Measurements from ENCODE around the gene ZP1.

ZP1 gene

GRCh38 chr11:60847281-60847680, 20.1 kb upstream of the ZP1 start:
- TF ChIP-seq SUZ12 (IDR thresholded peaks at IDR 0.05; ENCODE audit: extremely low read depth, insufficient read depth, insufficient read length): no peak
- no peak for TF ChIP-seq YY1 (IDR thresholded peaks at IDR 0.05; ENCODE audit: insufficient read depth, insufficient read length)
- TF ChIP-seq ZNF274 (IDR thresholded peaks at IDR 0.05; ENCODE audit: low read depth, low read length): no peak
- H3K9me3 ChIP-seq (ENCODE audit: insufficient read depth, low read length): no peaks in the 10 kb centered on the region
- H3K4me3 ChIP-seq (ENCODE audit: insufficient read length, low read depth): no peak overlapping the region
- peaks cover 11% of the 10 kb centered on the region for H3K4me1 ChIP-seq (ENCODE audit: insufficient read depth, insufficient read length)
- peaks cover 88% of the 10 kb centered on the region for H3K36me3 ChIP-seq (ENCODE audit: insufficient read depth, insufficient read length, low read length)
- H3K27me3 ChIP-seq (ENCODE audit: insufficient read depth, insufficient read length): no peaks in the 10 kb centered on the region
- DNase-seq (ENCODE audit: low read depth, low spot score): no peak
- no peak overlapping the region for H3K9ac ChIP-seq (ENCODE audit: insufficient read length, low read depth)

- Histone ChIP-seq H3K4me3 (ENCODE audit: insufficient read length, low read depth) (no peak overlapping the region), H3K36me3 (ENCODE audit: insufficient read depth, insufficient read length, low read length) (peaks cover 94% of the 10 kb centered on the region), H3K27me3 (ENCODE audit: insufficient read depth, insufficient read length) (no peaks in the 10 kb centered on the region), H3K9ac (ENCODE audit: insufficient read length, low read depth) (no peak overlapping the region), H3K9me3 (ENCODE audit: insufficient read depth, low read length) (no peaks in the 10 kb centered on the region), H3K4me1 (ENCODE audit: insufficient read depth, insufficient read length) (peaks cover 11% of the 10 kb centered on the region)
- DNase-seq (ENCODE audit: low read depth, low spot score): no peak
- TF ChIP-seq SUZ12 (IDR thresholded peaks at IDR 0.05; ENCODE audit: extremely low read depth, insufficient read depth, insufficient read length) (no peak), ZNF274 (IDR thresholded peaks at IDR 0.05; ENCODE audit: low read depth, low read length) (no peak), YY1 (IDR thresholded peaks at IDR 0.05; ENCODE audit: insufficient read depth, insufficient read length) (no peak)
Measured at GRCh38 chr11:60847896-60848295, 19.4 kb upstream of the ZP1 start.

GRCh38 chr11:60848714-60849151, 18.6 kb upstream of the ZP1 start:
- TF ChIP-seq ZNF274 (IDR thresholded peaks at IDR 0.05; ENCODE audit: low read depth, low read length): no peak
- TF ChIP-seq SUZ12 (IDR thresholded peaks at IDR 0.05; ENCODE audit: extremely low read depth, insufficient read depth, insufficient read length): no peak
- TF ChIP-seq YY1 (IDR thresholded peaks at IDR 0.05; ENCODE audit: insufficient read depth, insufficient read length): no peak
- no peak for DNase-seq (ENCODE audit: low read depth, low spot score)
- no peaks in the 10 kb centered on the region for H3K9me3 ChIP-seq (ENCODE audit: insufficient read depth, low read length)
- H3K36me3 ChIP-seq (ENCODE audit: insufficient read depth, insufficient read length, low read length): peaks cover 96% of the 10 kb centered on the region
- no peaks in the 10 kb centered on the region for H3K27me3 ChIP-seq (ENCODE audit: insufficient read depth, insufficient read length)
- H3K9ac ChIP-seq (ENCODE audit: insufficient read length, low read depth): no peak overlapping the region
- no peak overlapping the region for H3K4me3 ChIP-seq (ENCODE audit: insufficient read length, low read depth)
- H3K4me1 ChIP-seq (ENCODE audit: insufficient read depth, insufficient read length): peaks cover 7% of the 10 kb centered on the region

GRCh38 chr11:60849641-60850520, 17.5 kb upstream of the ZP1 start:
- Histone ChIP-seq H3K27me3 (ENCODE audit: insufficient read depth, insufficient read length) (no peaks in the 10 kb centered on the region), H3K4me1 (ENCODE audit: insufficient read depth, insufficient read length) (peaks cover 3% of the 10 kb centered on the region), H3K36me3 (ENCODE audit: insufficient read depth, insufficient read length, low read length) (peaks cover 85% of the 10 kb centered on the region), H3K4me3 (ENCODE audit: insufficient read length, low read depth) (no peak overlapping the region), H3K9me3 (ENCODE audit: insufficient read depth, low read length) (no peaks in the 10 kb centered on the region), H3K9ac (ENCODE audit: insufficient read length, low read depth) (no peak overlapping the region)
- TF ChIP-seq ZNF274 (IDR thresholded peaks at IDR 0.05; ENCODE audit: low read depth, low read length) (no peak), SUZ12 (IDR thresholded peaks at IDR 0.05; ENCODE audit: extremely low read depth, insufficient read depth, insufficient read length) (no peak), YY1 (IDR thresholded peaks at IDR 0.05; ENCODE audit: insufficient read depth, insufficient read length) (no peak)
- DNase-seq (ENCODE audit: low read depth, low spot score): no peak

- no peak for DNase-seq (ENCODE audit: low read depth, low spot score)
- Histone ChIP-seq H3K4me3 (ENCODE audit: insufficient read length, low read depth) (no peak overlapping the region), H3K4me1 (ENCODE audit: insufficient read depth, insufficient read length) (peaks cover 2% of the 10 kb centered on the region), H3K27me3 (ENCODE audit: insufficient read depth, insufficient read length) (no peaks in the 10 kb centered on the region), H3K9me3 (ENCODE audit: insufficient read depth, low read length) (no peaks in the 10 kb centered on the region), H3K9ac (ENCODE audit: insufficient read length, low read depth) (no peak overlapping the region), H3K36me3 (ENCODE audit: insufficient read depth, insufficient read length, low read length) (peaks cover 71% of the 10 kb centered on the region)
- no peak for TF ChIP-seq SUZ12 (IDR thresholded peaks at IDR 0.05; ENCODE audit: extremely low read depth, insufficient read depth, insufficient read length)
Measured at GRCh38 chr11:60851327-60852104, 15.8 kb upstream of the ZP1 start.

GRCh38 chr11:60852117-60852981, 15.0 kb upstream of the ZP1 start:
- Histone ChIP-seq H3K4me1 (ENCODE audit: insufficient read depth, insufficient read length) (peaks cover 2% of the 10 kb centered on the region), H3K9me3 (ENCODE audit: insufficient read depth, low read length) (no peaks in the 10 kb centered on the region), H3K4me3 (ENCODE audit: insufficient read length, low read depth) (no peak overlapping the region), H3K27me3 (ENCODE audit: insufficient read depth, insufficient read length) (no peaks in the 10 kb centered on the region), H3K36me3 (ENCODE audit: insufficient read depth, insufficient read length, low read length) (peaks cover 63% of the 10 kb centered on the region), H3K9ac (ENCODE audit: insufficient read length, low read depth) (no peak overlapping the region)
- no peak for TF ChIP-seq YY1 (IDR thresholded peaks at IDR 0.05; ENCODE audit: insufficient read depth, insufficient read length)
- no peak for TF ChIP-seq SUZ12 (IDR thresholded peaks at IDR 0.05; ENCODE audit: extremely low read depth, insufficient read depth, insufficient read length)
- TF ChIP-seq ZNF274 (IDR thresholded peaks at IDR 0.05; ENCODE audit: low read depth, low read length): no peak
- DNase-seq (ENCODE audit: low read depth, low spot score): no peak
